Suprapubic skin (tissue), 4 donors: ENCODE data around the gene MIGA2. TPM values are rescaled to one million over a fixed set of nuclear protein-coding genes. Genes with fewer than 3 reads are reported as not detected.
"Not testable (repeated sequence)": the region's sequence is repeated elsewhere in the genome, so short reads cannot be mapped to it uniquely, and the experiment has no call there.

Experiments used
- DNase-seq, 2 donors: peaks; one replicate each; pipeline ENCODE4 v3.0.0-alpha.2; 2019; ENCODE audit warnings: low spot score in 2 of 2
- H3K27ac ChIP-seq: fragments of 200-600 bp; sonication (generic); one replicate; pipeline ENCODE4 v1.5.1; 2019
- H3K27me3 ChIP-seq: fragments of 200-600 bp; sonication (generic); one replicate; pipeline ENCODE4 v1.5.1; 2019
- H3K36me3 ChIP-seq: fragments of 200-600 bp; sonication (generic); one replicate; pipeline ENCODE4 v1.5.1; 2019
- H3K4me1 ChIP-seq: fragments of 200-600 bp; sonication (generic); one replicate; pipeline ENCODE4 v1.5.1; 2019
- H3K4me3 ChIP-seq: fragments of 200-600 bp; sonication (generic); one replicate; pipeline ENCODE4 v1.5.1; 2019; ENCODE audit warnings: mild to moderate bottlenecking
- H3K9me3 ChIP-seq: fragments of 200-600 bp; sonication (generic); one replicate; pipeline ENCODE4 v1.5.1; 2019
- CTCF ChIP-seq, 2 donors: fragments of 200-600 bp in 1 of 2; fragments of 450-650 bp in 1 of 2; sonication (generic) in 1 of 2; IDR thresholded peaks; one replicate each; pipeline ENCODE4 v1.5.1; 2016 to 2019; ENCODE audit warnings: antibody characterized with exemption in 2 of 2, mild to moderate bottlenecking in 1 of 2, moderate library complexity in 1 of 2
- EP300 ChIP-seq: sonication (generic); formaldehyde crosslinking; IDR thresholded peaks from one replicate; pipeline ENCODE4 v1.6.1; 2017; ENCODE audit warnings: antibody characterized with exemption
- POLR2A ChIP-seq, 2 donors: fragments of 450-650 bp; IDR thresholded peaks; one replicate each; pipeline ENCODE4 v1.6.1; 2017; ENCODE audit warnings: antibody characterized with exemption in 2 of 2, mild to moderate bottlenecking in 2 of 2, moderate library complexity in 2 of 2
- POLR2AphosphoS5 ChIP-seq, 3 donors: sonication (generic); formaldehyde crosslinking; IDR thresholded peaks; one replicate each; pipeline ENCODE4 v1.6.1; 2017; ENCODE audit warnings: antibody characterized with exemption in 3 of 3
- WGBS: methylation state at CpG from one replicate; pipeline ENCODE4 v1.1.5; 2018; 5-methylcytosine and 5-hydroxymethylcytosine counted together
- total RNA-seq, 4 donors: library from RNA; depleted of rRNA; stranded (reverse); fragments of >200 nt; gene quantifications; one replicate each; pipeline ENCODE4 v1.1.0, GENCODE V29; 2016

Gene MIGA2
- total RNA-seq, 4 donors from 2014 or later: 28.3 to 44.3 (median 39.7) TPM

DNA sequence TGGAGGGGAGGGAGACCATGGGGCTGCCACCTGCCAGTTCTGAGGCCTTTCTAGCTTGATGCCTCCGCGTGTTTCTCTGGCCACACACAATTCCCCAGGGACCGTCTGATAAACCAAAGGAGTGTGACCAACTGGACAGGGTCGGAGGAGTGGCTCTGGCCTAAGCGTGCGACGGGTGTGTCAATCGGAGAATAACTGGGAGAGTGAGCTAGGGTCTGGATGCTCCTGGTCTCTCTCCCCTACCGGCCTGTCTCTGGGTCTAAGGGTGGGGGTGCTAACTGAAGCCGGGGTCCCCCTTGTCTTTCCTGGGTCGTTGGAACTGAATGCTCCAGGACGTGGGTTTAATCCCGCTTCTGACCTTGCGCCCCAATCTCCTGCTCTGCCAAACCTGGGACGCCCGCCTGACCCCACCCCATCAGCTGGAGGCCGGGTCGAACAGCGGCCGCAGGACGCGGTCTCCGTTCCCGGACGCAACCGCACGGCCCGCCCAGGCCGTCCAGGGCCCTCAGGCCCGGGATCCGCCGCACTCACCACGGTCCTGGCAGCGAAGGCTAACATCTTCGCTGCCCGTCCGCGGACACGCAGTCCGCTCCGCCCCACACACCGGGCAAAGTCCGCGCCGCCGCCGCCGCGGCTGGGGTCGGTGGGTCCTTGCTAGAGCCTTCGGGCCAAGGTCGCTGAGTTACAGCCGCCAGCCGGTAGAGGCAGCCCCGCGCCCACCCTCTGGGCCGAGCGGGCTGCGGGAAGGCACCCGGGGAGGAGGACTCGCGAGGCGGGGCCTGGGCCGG, 73.7 kb downstream of the MIGA2 start:
- TF ChIP-seq POLR2A (IDR thresholded peaks at IDR 0.05) (no peak), CTCF (IDR thresholded peaks at IDR 0.05) (no peak), POLR2AphosphoS5 (IDR thresholded peaks at IDR 0.05) (no peak), EP300 (no peak)
- peak in 1 of 2 donors; percentile 79 for DNase-seq
- Histone ChIP-seq H3K9me3 (no peaks in the 10 kb centered on the region), H3K27me3 (no peaks in the 10 kb centered on the region), H3K36me3 (peaks cover 10% of the 10 kb centered on the region), H3K4me1 (peaks cover 58% of the 10 kb centered on the region), H3K27ac (peak overlapping the region; percentile 91), H3K4me3 (peak overlapping the region; percentile 95)
- WGBS: 6% methylated on average over 27 of the region's 64 CpGs

GRCh38 chr9:129110740-129111527, 74.5 kb downstream of the MIGA2 start, which contains the start of the genes CRAT and PTPA:
Gene CRAT (minus strand): TSS chr9:129110793. CDS start chr9:129110509, 284 bp downstream.
Gene PTPA (plus strand): TSS chr9:129111415. CDS start chr9:129111601, 186 bp downstream.
- TF ChIP-seq POLR2AphosphoS5 (IDR thresholded peaks at IDR 0.05): peak in 1 of 3 donors; percentile 90
- TF ChIP-seq EP300: no peak
- peak; percentile 13 to 79 for TF ChIP-seq POLR2A (IDR thresholded peaks at IDR 0.05)
- no peak for TF ChIP-seq CTCF (IDR thresholded peaks at IDR 0.05)
- 0% methylated on average over 2 of the region's 77 CpGs for WGBS

DNA sequence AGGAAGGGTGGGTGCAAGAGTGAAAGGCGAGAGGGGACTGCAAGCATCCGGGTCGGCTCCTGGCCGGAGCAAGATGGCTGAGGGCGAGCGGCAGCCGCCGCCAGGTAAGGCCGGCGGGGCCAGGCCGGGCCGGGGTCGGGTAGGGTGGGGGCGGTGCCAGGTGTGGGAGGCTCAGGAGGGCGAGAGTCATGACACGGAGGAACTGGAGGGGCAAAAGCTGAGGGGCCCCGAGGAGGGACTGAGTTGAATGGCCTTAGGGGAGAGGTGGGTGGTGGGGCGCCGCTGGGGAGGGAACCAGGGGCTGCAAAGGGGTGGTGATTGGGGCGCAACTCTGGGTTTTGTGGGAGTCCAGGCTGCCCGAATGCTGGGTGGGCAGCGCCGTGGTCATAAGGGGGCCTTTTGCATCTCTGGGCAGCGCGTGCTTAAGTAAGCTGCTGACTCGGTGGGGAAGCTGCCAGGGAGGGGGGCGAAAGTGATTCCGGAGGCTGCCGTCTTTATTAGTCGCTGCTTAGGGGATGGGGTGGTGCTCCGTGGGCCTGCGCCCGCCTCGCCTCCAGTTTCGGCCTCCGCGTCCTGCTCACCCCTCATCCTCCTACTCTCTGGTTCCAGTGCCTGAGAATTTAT, 75.2 kb downstream of the MIGA2 start:
- peaks cover 64% of the 10 kb centered on the region for H3K4me1 ChIP-seq
- no peaks in the 10 kb centered on the region for H3K9me3 ChIP-seq
- peak overlapping the region; percentile 95 for H3K4me3 ChIP-seq
- H3K36me3 ChIP-seq: peaks cover 8% of the 10 kb centered on the region
- under 1% methylated on average over 22 of the region's 37 CpGs for WGBS
- no peak for TF ChIP-seq CTCF (IDR thresholded peaks at IDR 0.05)
- no peak for TF ChIP-seq EP300
- no peak for TF ChIP-seq POLR2A (IDR thresholded peaks at IDR 0.05)
- TF ChIP-seq POLR2AphosphoS5 (IDR thresholded peaks at IDR 0.05): no peak
- peak in 1 of 2 donors; percentile 78 for DNase-seq
- peak overlapping the region; percentile 91 for H3K27ac ChIP-seq
- H3K27me3 ChIP-seq: no peaks in the 10 kb centered on the region

More at GRCh38 chr9:129110740-129111527, 74.5 kb downstream of the MIGA2 start, which contains the start of the genes CRAT and PTPA:
- DNase-seq: peak; percentile 98 to 99
- peak within 1 kb of the TSS; percentile 95 for H3K4me3 ChIP-seq
- H3K27ac ChIP-seq: peak within 1 kb of the TSS; percentile 91
- peaks cover 64% of the 10 kb centered on the region for H3K4me1 ChIP-seq
- H3K27me3 ChIP-seq: no peaks in the 10 kb centered on the region
- H3K9me3 ChIP-seq: no peaks in the 10 kb centered on the region
- H3K36me3 ChIP-seq: peaks cover 10% of the 10 kb centered on the region

DNA sequence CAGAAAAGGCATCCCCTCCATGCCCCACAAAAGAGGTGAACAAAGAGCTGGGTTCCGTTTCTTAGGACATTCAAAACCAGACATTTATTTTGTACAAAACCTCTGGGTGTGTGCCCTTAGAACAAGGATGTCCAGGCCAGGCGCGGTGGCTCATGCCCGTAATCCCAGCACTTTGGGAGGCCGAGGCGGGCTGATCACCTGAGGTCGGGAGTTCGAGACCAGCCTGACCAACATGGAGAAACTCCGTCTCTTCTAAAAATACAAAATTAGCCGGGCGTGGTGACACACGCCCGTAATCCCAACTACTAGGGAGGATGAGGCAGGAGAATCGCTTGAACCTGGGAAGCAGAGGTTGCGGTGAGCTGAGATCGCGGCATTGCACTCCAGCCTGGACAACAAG, 76.1 kb downstream of the MIGA2 start:
- Histone ChIP-seq H3K4me1 (peaks cover 64% of the 10 kb centered on the region), H3K4me3 (peak overlapping the region; percentile 95)
- not testable (repeated sequence) for H3K9me3 ChIP-seq, H3K27me3 ChIP-seq, H3K27ac ChIP-seq, H3K36me3 ChIP-seq, DNase-seq
- WGBS: 91% methylated on average over 17 of the region's 17 CpGs

DNA sequence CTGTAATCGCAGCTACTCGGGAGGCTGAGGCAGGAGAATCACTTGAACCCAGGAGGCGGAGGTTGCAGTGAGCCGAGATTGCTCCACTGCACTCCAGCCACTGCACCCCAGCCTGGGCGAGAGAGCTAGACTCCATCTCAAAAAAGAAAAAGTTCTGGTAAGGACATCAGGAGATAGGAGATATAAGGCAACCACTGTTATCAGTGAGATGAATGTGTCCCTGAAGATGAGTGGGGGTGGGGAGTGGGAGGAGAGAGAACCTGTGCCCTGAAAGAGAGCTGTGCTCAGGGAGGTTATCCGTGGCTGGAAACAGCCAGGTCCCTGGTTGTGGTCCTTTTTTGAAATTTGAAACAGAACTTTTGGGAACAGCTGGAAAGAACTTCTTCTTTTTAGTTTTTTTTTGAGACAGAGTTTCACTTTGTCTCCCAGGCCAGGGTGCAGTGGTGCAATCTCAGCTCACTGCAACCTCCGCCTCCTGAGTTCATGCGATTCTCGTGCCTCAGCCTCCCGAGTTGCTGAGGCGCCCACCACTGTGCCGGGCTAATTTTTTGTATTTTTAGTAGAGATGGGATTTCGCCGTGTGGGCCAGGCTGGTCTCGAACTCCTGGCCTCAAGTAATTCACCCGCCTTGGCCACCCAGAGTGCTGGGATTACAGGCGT, 77.3 kb downstream of the MIGA2 start:
- H3K4me1 ChIP-seq: peaks cover 51% of the 10 kb centered on the region

More for the DNA sequence above, 77.3 kb downstream of the MIGA2 start:
- WGBS: 83% methylated on average over 17 of the region's 17 CpGs
- H3K4me3 ChIP-seq: no peak overlapping the region
- H3K27me3 ChIP-seq: no peaks in the 10 kb centered on the region
- no peak for DNase-seq
- H3K36me3 ChIP-seq: no peaks in the 10 kb centered on the region
- no peak overlapping the region for H3K27ac ChIP-seq
- TF ChIP-seq CTCF (IDR thresholded peaks at IDR 0.05) (no peak), POLR2A (IDR thresholded peaks at IDR 0.05) (no peak), POLR2AphosphoS5 (IDR thresholded peaks at IDR 0.05) (no peak), EP300 (no peak)
- no peaks in the 10 kb centered on the region for H3K9me3 ChIP-seq
